K562 (cell line): ENCODE data around the gene UBASH3A. TPM values are rescaled to one million over a fixed set of nuclear protein-coding genes. Genes with fewer than 3 reads are reported as not detected.

Experiments
- ATAC-seq: fragments of 200-7000 bp; cut with Tn5 transposase; 3 replicates; pipeline ENCODE4 v1.9.1; 2020; ENCODE audit warnings: moderate library complexity
- BruUV-seq: library from RNA; stranded (reverse); fragments of 400-500 nt; replicated peaks from 2 replicates; lab custom pipeline; 2021; lab: Mats Ljungman, UMichigan
- CTCF ChIA-PET: fragments of 300-600 bp; formaldehyde crosslinking; extraction: SDS; loops from one replicate; lab custom pipeline; 2021; ENCODE audit warnings: low intra/inter-chr PET ratio; lab: Yijun Ruan, JAX
- POLR2A ChIA-PET: fragments of 300-600, 350-650 bp; sonication (Branson Sonifier 250); formaldehyde crosslinking; extraction: SDS; loops from one replicate; lab custom pipeline; 2021; ENCODE audit warnings: antibody characterized with exemption, inconsistent platforms; lab: Yijun Ruan, JAX
- DNase-seq, 4 experiments: peaks; one replicate each; pipeline versions ENCODE4 v3.0.0 to v3.0.0-alpha.2; 2011 to 2018; ENCODE audit warnings: low spot score in 3 of 4, mixed read lengths in 3 of 4; ENCODE audit errors: extremely low read depth in 1 of 4
- FAIRE-seq: peaks from 2 replicates; lab custom pipeline; 2011; peaks lifted over from hg19 to GRCh38; lab: Jason Lieb, UNC
- H2AFZ ChIP-seq: 2 replicates; pipeline ENCODE4 v1.6.0; 2011; ENCODE audit warnings: low read depth, low read length, control low read depth, inconsistent platforms
- H3K27ac ChIP-seq: fragments of 200-600 bp; 3 replicates; pipeline ENCODE4 v1.8.0; 2011; ENCODE audit warnings: low read depth, mild to moderate bottlenecking, control low read depth, inconsistent platforms, low read length, moderate library complexity, mixed read lengths; ENCODE audit errors: extremely low read depth
- H3K27me3 ChIP-seq, 2 experiments: fragments of 300-600 bp in 1 of 2; 2 replicates in 1 of 2; 3 replicates in 1 of 2; pipeline versions ENCODE4 v1.6.0 to v1.8.0; 2011; ENCODE audit warnings: inconsistent platforms in 2 of 2, low read length in 2 of 2, mild to moderate bottlenecking in 1 of 2, mixed read lengths in 1 of 2, moderate library complexity in 1 of 2; ENCODE audit not compliant: control insufficient read depth in 2 of 2, insufficient read depth in 2 of 2
- H3K36me3 ChIP-seq: fragments of 300-600 bp; 3 replicates; pipeline ENCODE4 v1.8.0; 2011; ENCODE audit warnings: mild to moderate bottlenecking, low read length, inconsistent platforms; ENCODE audit not compliant: control insufficient read depth, insufficient read depth
- H3K4me1 ChIP-seq, 2 experiments: fragments of 200-600 bp in 1 of 2; replicated peaks in 1 of 2; 2 replicates in 1 of 2; 3 replicates in 1 of 2; pipeline versions ENCODE4 v1.5.1 to v1.8.0; 2011; ENCODE audit warnings: inconsistent platforms in 2 of 2, low read length in 2 of 2, mild to moderate bottlenecking in 1 of 2, mixed read lengths in 1 of 2, moderate library complexity in 1 of 2; ENCODE audit not compliant: control insufficient read depth in 2 of 2, insufficient read depth in 2 of 2
- H3K4me2 ChIP-seq: 2 replicates; pipeline ENCODE4 v1.6.1; 2011; ENCODE audit warnings: low read length, control low read depth, inconsistent platforms, mixed read lengths; ENCODE audit not compliant: insufficient read depth
- H3K4me3 ChIP-seq: fragments of 200-600 bp; sonication (generic), shearing (Covaris generic); 2 replicates; pipeline ENCODE4 v1.5.1; 2016; ENCODE audit warnings: control low read depth, inconsistent platforms
- H3K79me2 ChIP-seq: fragments of 200-600 bp; 3 replicates; pipeline ENCODE4 v1.8.0; 2011; ENCODE audit warnings: low read length, inconsistent platforms; ENCODE audit not compliant: control insufficient read depth, insufficient read depth
- H3K9ac ChIP-seq, 2 experiments: 2 replicates each; pipeline versions ENCODE4 v1.6.0 to v1.6.1; 2011; ENCODE audit warnings: low read depth in 2 of 2, low read length in 2 of 2, control low read depth in 1 of 2, inconsistent platforms in 1 of 2, mild to moderate bottlenecking in 1 of 2, mixed read lengths in 1 of 2; ENCODE audit not compliant: insufficient read depth in 1 of 2
- H3K9me1 ChIP-seq: one replicate; pipeline ENCODE4 v1.6.0; 2011; ENCODE audit warnings: inconsistent platforms, mild to moderate bottlenecking, low read length, moderate library complexity; ENCODE audit not compliant: control insufficient read depth, insufficient read depth
- H3K9me3 ChIP-seq: replicated peaks from 2 replicates; pipeline ENCODE4 v1.5.1; 2011; ENCODE audit warnings: low read depth, low read length, inconsistent platforms; ENCODE audit not compliant: control insufficient read depth, insufficient read depth
- H4K20me1 ChIP-seq: replicated peaks from 2 replicates; pipeline ENCODE4 v1.6.1; 2011; ENCODE audit warnings: low read length, inconsistent platforms, mixed read lengths; ENCODE audit not compliant: control insufficient read depth, insufficient read depth
- BCLAF1 ChIP-seq, 2 experiments: fragments of 450-650 bp in 1 of 2; IDR thresholded peaks; 2 replicates each; pipeline ENCODE4 v1.6.1; 2011 to 2017; ENCODE audit warnings: low read depth in 2 of 2, antibody characterized with exemption in 1 of 2, borderline replicate concordance in 1 of 2, low read length in 1 of 2, mild to moderate bottlenecking in 1 of 2, mixed read lengths in 1 of 2; ENCODE audit not compliant: control insufficient read depth in 1 of 2
- DPF2 ChIP-seq: fragments of 450-650 bp; IDR thresholded peaks from 2 replicates; pipeline ENCODE4 v1.6.1; 2016
- ETV1 ChIP-seq: fragments of 450-650 bp; conservative IDR thresholded peaks from 2 replicates; pipeline ENCODE4 v1.6.1; 2016; ENCODE audit warnings: missing genetic modification characterization, control low read depth, low read depth, missing compliant biosample characterization
- FOXA3 ChIP-seq, 2 experiments: fragments of 450-650 bp in 1 of 2; sonication (generic) in 1 of 2; formaldehyde crosslinking; IDR thresholded peaks in 1 of 2; conservative IDR thresholded peaks in 1 of 2; 2 replicates each; pipeline versions ENCODE4 v1.4.0 to v1.8.0; 2020 to 2022; ENCODE audit warnings: mild to moderate bottlenecking in 2 of 2, missing genetic modification reagents in 1 of 2
- HDAC3 ChIP-seq: fragments of 450-650 bp; IDR thresholded peaks from 2 replicates; pipeline ENCODE4 v1.6.1; 2018; ENCODE audit warnings: borderline replicate concordance, mild to moderate bottlenecking, moderate library complexity; ENCODE audit not compliant: partially characterized antibody
- KLF16 ChIP-seq: IDR thresholded peaks from 2 replicates; pipeline ENCODE4 v1.6.1; 2016; ENCODE audit warnings: antibody characterized with exemption
- MECOM ChIP-seq: fragments of 250-450 bp; sonication (Bioruptor Pico); IDR thresholded peaks from 2 replicates; pipeline ENCODE4 v1.8.0; 2022; ENCODE audit warnings: inconsistent platforms
- RFX7 ChIP-seq: fragments of 250-450 bp; sonication (Bioruptor Pico); IDR thresholded peaks from 2 replicates; pipeline ENCODE4 v1.5.1; 2021; ENCODE audit warnings: mild to moderate bottlenecking
- SETDB1 ChIP-seq: IDR thresholded peaks from one replicate; pipeline ENCODE4 v1.6.1; 2012; ENCODE audit warnings: low read length, control low read depth, inconsistent platforms
- XRCC5 ChIP-seq: fragments of 200-400 bp; formaldehyde crosslinking; IDR thresholded peaks from 2 replicates; pipeline ENCODE4 v1.6.1; 2017; ENCODE audit warnings: low read depth, mild to moderate bottlenecking, low read length
- ZBED1 ChIP-seq: IDR thresholded peaks from 2 replicates; pipeline ENCODE4 v1.6.1; 2014
- ZFP1 ChIP-seq: fragments of 450-650 bp; formaldehyde crosslinking; IDR thresholded peaks from 2 replicates; pipeline ENCODE4 v1.4.0; 2020; ENCODE audit warnings: mild to moderate bottlenecking, mixed read lengths
- ZNF165 ChIP-seq: fragments of 250-450 bp; sonication (Bioruptor Pico); IDR thresholded peaks from 2 replicates; pipeline ENCODE4 v1.4.0; 2020; ENCODE audit warnings: borderline replicate concordance
- ZNF347 ChIP-seq: fragments of 450-650 bp; formaldehyde crosslinking; IDR thresholded peaks from 2 replicates; pipeline ENCODE4 v1.4.0; 2020; ENCODE audit warnings: low read depth, mild to moderate bottlenecking, moderate library complexity
- ZNF780A ChIP-seq: fragments of 250-450 bp; sonication (Bioruptor Pico); IDR thresholded peaks from 2 replicates; pipeline ENCODE4 v1.5.0; 2021; ENCODE audit warnings: mild to moderate bottlenecking
- WGBS: fragments of 100-300 bp; shearing (Covaris generic); methylation state at CpG from one replicate; pipeline ENCODE4 v1.1.6; 2016; ENCODE audit warnings: low coverage, mixed read lengths; ENCODE audit not compliant: insufficient coverage; ENCODE audit errors: missing lambda C conversion rate; 5-methylcytosine and 5-hydroxymethylcytosine counted together
- in situ Hi-C: fragments of 300-500 bp; cut with MboI; formaldehyde crosslinking; loops from 4 replicates; pipeline ENCODE4 v1.15.0; 2018; ENCODE audit warnings: inconsistent platforms, mixed read lengths
- intact Hi-C: fragments of 100-400 bp; cut with micrococcal nuclease; formaldehyde crosslinking; loops from 2 replicates; pipeline ENCODE4 v1.14.2; 2022
- polyA plus RNA-seq, 8 experiments: library from polyadenylated mRNA; depleted of rRNA in 4 of 8; stranded (reverse) in 5 of 8; unstranded in 3 of 8; fragments of >200 nt; fragmentation: Nextera tagmentation in 2 of 8; fragmentation: Illumina TruSeq in 1 of 8; extraction: Ambion mirVana in 2 of 8; extraction: Trizol in 1 of 8; gene quantifications; 2 replicates each; pipeline versions ENCODE4 v1.2.1 to v1.2.3, GENCODE V29; 2011 to 2014; ENCODE audit warnings: inconsistent platforms in 1 of 8, missing spikeins in 1 of 8
- total RNA-seq, 7 experiments: library from RNA; depleted of rRNA in 6 of 7; stranded (reverse); fragments of >200 nt in 6 of 7; fragmentation: Illumina TruSeq in 2 of 7; extraction: Trizol in 2 of 7; gene quantifications; 2 replicates each; pipeline versions ENCODE4 v1.2.1 to v1.2.3, GENCODE V29; 2011 to 2021; ENCODE audit warnings: low replicate concordance in 1 of 7
- TF ChIP-seq, protein P1 (sequence below): fragments of 250-450 bp; sonication (Bioruptor Pico); IDR thresholded peaks from 2 replicates; pipeline ENCODE4 v1.5.1; 2021; ENCODE audit warnings: mild to moderate bottlenecking

Gene UBASH3A
- total and polyA plus RNA-seq, 9 of the 15 experiments (the other 6 are each of a cell fraction or from before 2014, with no cell fraction given), result 0.23 to 1.8 (median 1.1) TPM

DNA sequence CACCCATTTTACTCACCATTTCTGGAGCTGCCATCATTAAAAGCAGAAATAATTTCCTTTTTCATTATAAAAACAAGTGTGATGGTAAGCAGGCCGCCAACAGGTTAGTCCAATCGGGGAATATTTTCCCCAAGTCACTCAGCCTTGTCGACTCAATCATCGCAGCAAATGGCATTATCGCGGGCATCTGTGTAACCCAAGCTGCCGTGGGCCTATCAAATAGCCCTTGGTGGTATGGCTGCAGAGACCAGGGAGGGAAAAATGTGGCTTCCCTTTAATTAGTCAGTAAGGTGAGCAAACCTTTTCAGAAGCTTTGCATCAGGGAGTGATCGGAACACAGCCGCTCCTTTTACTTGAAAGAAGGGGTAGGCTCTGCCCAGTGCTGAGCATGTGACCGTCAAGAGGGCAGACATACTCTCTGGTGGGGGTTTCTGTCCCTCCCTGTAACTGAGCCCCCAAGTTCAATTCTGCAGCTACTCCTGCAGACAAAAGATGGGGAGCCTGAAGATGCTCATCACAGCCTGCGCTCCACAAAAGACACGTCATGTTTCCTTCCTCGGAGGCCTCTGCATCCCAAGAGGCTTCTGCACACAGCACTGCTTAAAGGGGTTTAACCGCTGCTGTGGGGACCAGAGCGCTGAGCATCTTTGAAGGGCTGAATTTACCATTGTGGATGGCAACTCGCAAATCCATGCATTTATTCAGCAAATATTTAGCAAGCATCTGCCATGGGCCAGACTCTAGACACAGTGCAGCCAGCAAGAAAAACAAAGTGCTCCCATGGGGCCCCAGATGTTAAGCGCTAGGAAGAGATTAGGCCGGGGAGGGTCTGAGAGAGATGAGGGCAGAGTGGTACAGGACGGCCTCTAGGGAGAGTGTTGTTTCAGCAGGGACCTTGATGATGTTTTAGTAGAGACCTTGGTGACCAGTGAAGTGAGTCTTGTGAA is 6.6 kb upstream of the UBASH3A start:
- Histone ChIP-seq H3K9ac (no peak overlapping the region), H2AFZ (peak overlapping the region; percentile 60; the same call in 1 of the 2 replicates), H4K20me1 (no peaks in the 10 kb centered on the region), H3K79me2 (no peaks in the 10 kb centered on the region), H3K9me3 (no peaks in the 10 kb centered on the region), H3K4me3 (no peak overlapping the region), H3K27me3 (peaks cover 0 to 5% of the 10 kb centered on the region in 2 experiments; a peak in 2 of 5 replicates), H3K9me1 (no peaks in the 10 kb centered on the region), H3K4me1 (peaks cover 8 to 24% of the 10 kb centered on the region in 2 experiments; a peak in 4 of 5 replicates), H3K27ac (no peak overlapping the region), H3K4me2 (no peak overlapping the region), H3K36me3 (no peaks in the 10 kb centered on the region)
- intact Hi-C loops, result no loop called here
- in situ Hi-C loops, result no loop called here
- ATAC-seq (peak; percentile 52), DNase-seq (no peak), FAIRE-seq (no peak)
- no TSS peak for BruUV-seq
- ChIA-PET CTCF (no interaction called here), POLR2A (interaction anchor here (0.6 kb wide), 1 partner anchor 14 kb away, joined by 5 read pairs; no protein-coding TSS in a partner anchor)
- WGBS, result 63% methylated on average over 19 of the region's 19 CpGs
- TF ChIP-seq ZNF780A (no peak), XRCC5 (no peak), ZFP1 (CRISPR knock-in tag) (no peak), ZNF165 (CRISPR knock-in tag) (no peak), BCLAF1 (IDR thresholded peaks at IDR 0.05; ENCODE audit: borderline replicate concordance in 1 of 2, control insufficient read depth in 1 of 2, low read depth in 2 of 2, low read length in 1 of 2) (no peak), ETV1 (no peak), SETDB1 (no peak), RFX7 (no peak), DPF2 (no peak), KLF16 (no peak), HDAC3 (no peak), FOXA3 (CRISPR knock-in tag; conservative IDR thresholded peaks at IDR 0.05 in 1 of 2, IDR thresholded peaks at IDR 0.05 in 1 of 2) (no peak), ZNF347 (no peak), MECOM (CRISPR knock-in tag) (no peak), ZBED1 (no peak)
- TF ChIP-seq, protein P1, sequence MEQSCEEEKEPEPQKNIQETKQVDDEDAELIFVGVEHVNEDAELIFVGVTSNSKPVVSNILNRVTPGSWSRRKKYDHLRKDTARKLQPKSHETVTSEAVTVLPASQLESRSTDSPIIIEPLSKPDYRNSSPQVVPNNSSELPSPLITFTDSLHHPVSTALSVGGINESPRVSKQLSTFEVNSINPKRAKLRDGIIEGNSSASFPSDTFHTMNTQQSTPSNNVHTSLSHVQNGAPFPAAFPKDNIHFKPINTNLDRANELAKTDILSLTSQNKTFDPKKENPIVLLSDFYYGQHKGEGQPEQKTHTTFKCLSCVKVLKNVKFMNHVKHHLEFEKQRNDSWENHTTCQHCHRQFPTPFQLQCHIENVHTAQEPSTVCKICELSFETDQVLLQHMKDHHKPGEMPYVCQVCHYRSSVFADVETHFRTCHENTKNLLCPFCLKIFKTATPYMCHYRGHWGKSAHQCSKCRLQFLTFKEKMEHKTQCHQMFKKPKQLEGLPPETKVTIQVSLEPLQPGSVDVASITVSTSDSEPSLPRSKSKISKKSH (CRISPR knock-in tag), result no peak
